GM21529 (cell line): ENCODE measurements around the gene SMARCD2.

ENCODE experiments used
- ATAC-seq: cut with Tn5 transposase; IDR thresholded peaks from one replicate; pipeline ENCODE4 v1.9.1; 2021; ENCODE audit not compliant: unreplicated experiment

SMARCD2 gene

DNA sequence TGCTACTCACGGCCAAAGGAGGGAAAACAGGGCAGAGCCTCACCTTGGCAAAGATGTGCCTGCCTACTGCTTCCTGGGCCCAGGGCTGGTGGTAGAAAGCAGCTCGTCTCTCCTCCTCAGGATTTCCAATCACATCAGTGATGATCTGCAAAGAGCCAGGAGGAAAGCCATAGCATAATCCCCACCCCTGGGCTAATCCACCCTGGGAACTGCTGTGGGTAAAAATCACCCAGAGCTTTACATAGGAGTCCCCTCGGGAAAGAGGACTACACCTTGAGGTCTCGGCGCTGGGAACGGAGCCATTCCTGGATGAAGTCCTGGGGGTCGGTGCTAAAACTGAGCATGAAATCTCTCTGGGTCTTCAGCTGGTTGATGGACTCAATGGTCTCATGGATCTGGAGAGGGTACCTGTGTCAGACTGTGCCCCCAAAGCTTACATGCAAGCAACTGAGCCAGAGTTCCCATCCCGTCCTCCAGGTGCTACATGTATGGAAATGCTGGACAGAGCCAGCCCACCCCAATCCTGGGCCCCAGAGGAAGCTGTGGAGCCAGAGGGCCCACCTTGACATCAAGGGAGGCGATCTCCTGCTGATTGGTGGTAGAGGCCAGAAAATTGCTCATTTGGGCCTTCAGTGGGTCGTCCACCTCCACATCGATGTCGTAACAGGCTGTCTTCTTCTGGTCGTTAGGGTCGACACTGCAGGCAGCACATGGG, 9.3 kb downstream of the SMARCD2 start:
- ATAC-seq, result no peak

DNA sequence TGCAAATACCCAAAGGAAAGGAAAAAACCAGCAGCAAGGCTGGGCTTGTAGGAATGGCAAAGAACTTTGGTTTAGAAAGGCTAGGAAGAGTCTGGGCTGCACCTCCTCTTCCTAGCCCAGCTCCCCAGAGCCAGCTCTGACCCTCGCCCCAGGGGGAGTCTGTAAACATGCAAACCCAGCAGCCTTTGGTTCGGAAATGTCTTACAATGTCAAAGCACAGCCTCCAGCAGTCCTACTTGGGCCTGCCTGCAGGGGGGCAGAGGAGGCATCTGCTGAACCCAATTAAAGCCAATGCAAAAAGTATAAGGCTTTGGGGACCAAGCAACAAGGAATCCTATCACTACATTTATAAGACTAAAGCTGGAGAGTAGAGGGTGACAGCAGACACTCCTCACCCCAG, 10.0 kb downstream of the SMARCD2 start:
- no peak for ATAC-seq

DNA sequence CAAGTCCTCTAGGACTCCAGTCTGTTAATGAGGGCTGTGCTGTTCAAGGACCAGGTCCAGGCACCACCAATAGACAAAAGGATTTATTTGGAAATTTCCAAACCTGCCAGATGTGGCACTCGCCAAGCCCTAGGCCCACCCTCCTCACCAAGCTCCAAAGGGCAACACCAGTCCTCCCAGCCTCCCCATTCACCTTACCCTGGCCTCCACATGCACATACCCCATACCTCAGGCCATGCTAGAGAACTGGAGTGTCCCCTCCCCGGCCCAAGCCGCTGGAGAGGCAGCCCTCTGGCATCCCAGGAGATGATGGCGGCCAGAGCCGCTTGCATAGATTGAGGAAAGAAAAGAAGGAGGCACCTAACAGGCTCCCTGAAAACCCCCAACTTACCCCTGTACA, 10.5 kb downstream of the SMARCD2 start:
- ATAC-seq, result no peak

DNA sequence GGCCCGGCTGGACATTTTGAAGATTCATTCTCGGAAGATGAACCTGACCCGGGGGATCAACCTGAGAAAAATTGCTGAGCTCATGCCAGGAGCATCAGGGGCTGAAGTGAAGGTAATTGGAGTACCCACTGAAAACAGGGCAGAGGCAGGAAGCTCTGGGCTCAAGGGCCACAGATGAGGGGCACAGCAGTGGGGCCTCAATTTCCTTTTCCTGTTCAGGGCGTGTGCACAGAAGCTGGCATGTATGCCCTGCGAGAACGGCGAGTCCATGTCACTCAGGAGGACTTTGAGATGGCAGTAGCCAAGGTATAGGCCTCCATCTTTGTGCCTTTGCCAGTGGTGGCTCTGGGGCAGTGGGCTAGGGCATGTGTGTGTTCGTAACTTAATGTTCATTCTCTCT, 11.0 kb downstream of the SMARCD2 start:
- ATAC-seq, result no peak

DNA sequence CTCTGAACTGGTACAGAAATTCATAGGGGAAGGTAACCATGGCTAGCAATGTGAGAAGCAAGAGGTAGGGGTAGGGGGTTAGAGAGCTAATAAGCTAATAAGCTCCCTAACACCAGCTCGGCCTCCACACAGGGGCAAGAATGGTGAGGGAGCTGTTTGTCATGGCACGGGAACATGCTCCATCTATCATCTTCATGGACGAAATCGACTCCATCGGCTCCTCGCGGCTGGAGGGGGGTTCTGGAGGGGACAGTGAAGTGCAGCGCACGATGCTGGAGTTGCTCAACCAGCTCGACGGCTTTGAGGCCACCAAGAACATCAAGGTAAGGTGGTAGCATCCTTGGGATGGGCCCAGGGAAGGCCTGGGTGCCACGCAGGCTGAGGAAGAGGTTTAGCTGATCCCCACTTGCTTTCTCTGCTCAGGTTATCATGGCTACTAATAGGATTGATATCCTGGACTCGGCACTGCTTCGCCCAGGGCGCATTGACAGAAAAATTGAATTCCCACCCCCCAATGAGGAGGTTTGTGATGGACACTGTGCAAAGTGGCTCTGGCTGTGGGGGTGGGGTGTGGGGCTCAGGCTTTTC, 11.5 kb downstream of the SMARCD2 start:
- no peak for ATAC-seq

DNA sequence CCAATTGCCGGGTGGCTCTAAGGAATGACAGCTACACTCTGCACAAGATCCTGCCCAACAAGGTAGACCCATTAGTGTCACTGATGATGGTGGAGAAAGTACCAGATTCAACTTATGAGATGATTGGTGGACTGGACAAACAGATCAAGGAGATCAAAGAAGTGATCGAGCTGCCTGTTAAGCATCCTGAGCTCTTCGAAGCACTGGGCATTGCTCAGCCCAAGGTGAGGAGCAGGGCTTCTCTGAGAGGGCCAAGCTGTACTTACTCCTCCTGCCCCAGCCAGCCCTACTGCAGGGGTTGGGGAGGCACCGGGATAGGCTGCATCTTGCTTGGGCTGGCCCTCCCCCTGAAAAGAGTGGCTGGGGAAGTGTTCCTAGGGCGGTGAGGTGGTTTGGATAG, 12.2 kb downstream of the SMARCD2 start:
- no peak for ATAC-seq

DNA sequence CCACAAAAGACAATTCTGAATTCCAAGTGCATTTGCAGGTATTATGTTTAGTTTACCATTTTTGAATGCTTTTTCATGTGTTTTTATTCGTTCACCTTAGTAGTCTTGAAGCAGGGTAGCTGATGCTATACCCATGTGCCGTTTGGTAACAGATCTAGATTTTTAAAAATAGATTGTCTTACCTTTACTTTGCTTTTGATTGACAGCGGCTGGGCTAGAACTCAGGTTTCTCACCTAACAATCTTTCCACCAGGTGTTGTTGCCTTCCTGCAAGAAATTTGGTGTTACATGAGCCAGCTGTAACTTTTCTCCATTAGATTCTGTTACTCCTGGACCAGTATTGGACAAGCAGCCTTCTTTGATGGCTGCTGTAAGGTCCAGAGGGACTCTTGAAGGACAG, 13.5 kb downstream of the SMARCD2 start:
- no peak for ATAC-seq

DNA sequence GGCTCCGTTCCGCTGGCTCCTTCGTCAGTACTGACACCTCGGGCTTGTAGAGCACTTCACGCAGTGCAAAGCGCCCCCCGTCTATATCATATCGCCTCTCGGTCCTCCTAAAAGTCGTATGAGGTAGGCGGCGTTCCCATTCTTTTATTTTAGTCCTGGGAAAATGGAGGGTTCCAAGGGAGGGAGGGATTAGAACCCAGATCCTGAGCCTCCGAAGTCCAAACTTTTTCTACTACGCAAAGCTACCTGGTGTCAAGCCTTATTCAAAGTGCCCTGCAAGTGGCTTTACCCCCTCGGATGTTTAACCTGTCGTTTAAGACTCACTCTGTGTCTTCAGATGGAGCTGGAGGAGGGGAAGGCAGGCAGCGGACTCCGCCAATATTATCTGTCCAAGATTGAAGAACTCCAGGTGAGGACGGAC, 14.7 kb downstream of the SMARCD2 start:
- ATAC-seq, result no peak

DNA sequence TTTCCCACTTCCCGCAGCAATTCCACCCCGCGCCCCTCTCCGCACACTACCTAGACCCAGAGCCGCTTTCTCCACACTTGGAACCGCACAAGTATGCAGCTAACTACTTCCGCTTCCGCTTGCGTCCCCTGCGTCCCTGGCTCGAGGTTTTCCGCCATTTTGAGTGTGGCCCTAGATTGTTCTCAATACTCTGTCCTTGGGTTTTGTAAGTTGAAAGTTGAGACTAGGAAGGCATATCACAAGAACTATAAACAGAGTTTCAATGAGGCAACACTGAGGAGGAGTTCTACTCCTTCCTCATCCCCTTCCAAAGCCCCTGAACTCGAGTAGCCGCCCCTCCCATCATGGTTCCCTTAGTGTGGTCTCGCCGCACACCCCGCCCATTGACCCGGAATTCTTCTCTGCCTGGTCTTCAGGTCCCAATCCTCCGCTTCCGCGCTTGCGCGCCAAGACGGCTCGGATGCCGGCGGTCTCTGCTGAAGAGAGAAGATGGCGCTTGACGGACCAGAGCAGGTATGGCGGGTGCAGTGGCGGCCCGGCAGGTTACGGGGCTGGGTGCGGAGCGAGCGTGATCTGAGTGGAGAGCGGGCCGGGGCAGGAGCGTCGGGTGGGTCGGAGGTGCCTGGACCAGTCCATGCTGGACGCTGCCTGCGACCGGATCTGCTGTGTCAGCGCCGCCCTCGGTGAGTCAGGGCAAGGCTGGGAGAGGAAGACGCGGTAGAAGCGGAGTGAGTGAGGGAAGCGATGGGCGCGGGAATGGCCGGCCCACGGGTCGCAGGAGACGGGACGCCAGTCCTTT, 15.3 kb downstream of the SMARCD2 start, which contains the start of the genes FTSJ3 and PSMC5:
Gene FTSJ3, minus strand, starts transcription at position 662 of the 799 bp plus-strand sequence. CDS start 761 bp downstream, outside the sequence.
Gene PSMC5, plus strand, starts transcription at position 430 of the 799 bp plus-strand sequence. Its CDS starts 60 bp downstream, at position 490.
- peak; percentile 90 for ATAC-seq

DNA sequence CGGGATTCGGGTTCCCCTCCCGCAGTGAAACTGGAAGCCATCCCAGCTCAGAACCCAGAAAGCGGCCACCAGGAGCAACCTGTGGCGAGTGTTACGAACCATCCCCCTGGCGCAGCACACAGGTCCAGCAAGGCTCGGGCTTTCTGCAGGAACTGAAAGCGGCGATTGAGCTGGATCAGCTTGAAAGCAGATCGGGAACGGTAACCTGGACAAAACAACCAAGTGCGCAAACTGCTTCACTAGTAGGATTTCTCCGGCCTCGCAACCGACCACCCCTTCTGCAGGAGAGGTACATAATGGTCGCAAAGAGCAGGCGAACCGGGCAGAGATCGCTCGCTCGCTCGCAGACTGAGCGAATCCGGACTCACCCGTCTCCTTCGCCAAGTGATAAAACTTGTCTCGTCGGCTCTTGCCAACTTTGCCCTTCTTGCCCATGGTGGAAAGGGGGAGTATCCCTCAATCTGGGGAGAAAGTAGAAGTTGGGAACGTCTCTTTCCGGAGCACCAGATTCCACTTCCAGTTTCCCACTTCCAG, 15.9 kb downstream of the SMARCD2 start:
- ATAC-seq, result no peak

DNA sequence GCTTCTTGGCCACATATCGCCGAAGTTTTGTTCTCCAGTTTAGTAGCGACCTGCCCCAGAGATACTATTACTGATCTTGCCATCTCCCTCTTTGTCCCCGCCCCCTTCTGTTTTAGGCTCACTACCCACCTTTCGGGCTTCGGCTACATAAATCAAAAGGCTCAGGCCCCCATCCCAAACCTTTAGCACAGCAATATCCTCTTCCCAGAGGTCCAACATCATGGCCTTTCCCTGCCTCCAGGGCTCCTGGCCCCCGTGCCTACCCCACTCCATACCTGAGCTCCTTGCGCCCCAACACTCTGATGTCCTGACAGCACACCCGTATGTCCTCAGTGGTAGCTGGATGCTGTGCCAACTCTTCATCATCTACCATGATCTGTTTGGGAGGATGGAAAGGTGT, 18.1 kb downstream of the SMARCD2 start:
- ATAC-seq, result no peak

DNA sequence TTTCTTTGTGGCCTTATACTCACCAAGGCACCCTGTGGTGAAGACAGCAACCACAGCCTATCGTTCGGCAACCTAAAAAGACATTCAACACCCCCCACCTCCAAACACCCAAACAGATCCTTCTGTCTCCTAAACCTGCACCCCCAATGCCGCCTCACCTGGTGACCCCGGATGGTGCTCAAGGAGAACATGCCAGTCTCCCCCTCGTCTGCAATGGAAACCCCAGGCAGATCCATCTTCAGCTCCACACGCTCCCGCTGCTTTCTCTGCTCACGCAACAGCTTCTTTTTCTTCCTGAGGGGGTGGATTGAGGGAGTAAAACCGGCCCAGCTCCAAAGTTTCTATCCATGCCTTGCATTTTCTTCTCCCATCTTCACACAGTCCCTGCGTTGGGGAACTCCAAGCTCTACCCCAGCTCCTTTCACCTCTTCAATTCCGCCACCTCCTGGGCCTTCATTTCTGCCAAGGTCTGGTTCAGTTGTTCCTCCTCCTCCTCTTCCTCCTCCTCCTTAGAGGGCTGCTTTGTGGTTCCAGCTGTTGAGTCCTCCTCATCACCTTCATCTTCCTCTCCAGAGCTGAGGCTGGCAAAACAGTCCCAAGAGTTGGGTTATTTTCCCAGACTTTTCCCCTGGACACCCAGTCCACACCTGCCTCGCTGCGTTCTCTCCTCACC, 18.7 kb downstream of the SMARCD2 start:
- ATAC-seq, result no peak

DNA sequence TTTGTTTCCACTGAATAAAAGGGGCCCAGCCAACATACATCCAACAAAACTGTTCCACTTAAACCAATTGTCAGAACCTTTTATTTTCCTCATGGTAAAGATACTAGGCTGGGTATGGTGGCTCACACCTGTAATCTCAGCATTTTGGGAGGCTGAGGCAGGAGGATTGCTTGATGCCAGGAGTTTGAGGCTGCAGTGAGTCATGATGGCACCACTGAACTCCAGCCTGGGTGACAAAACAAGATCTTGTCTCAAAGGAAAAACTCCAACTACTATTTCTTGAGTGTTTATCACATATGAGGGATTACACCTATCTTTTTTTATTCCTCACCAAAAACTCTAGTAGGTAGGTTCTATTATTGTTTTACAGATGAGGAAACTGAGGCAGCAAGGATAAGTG, 19.9 kb downstream of the SMARCD2 start:
- no peak for ATAC-seq

DNA sequence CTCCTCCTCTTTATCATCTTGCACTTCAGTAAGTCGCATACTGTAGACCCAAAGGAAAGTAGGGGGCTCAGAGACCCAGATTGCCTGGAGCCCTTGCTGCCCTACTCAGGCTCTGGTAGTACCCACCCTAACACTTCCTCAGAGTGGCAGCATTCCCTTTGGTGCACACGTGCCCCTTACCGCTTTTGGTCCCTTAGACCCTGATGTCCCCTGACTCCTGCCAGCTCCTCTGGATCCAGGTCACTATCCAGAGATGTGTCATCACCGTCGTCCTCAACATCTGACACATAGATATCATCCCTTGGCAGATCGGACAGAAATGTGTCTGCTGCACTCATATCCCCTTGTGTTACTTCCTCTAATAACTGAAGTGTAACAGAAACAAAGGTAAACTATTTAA, 20.7 kb downstream of the SMARCD2 start:
- ATAC-seq, result no peak

DNA sequence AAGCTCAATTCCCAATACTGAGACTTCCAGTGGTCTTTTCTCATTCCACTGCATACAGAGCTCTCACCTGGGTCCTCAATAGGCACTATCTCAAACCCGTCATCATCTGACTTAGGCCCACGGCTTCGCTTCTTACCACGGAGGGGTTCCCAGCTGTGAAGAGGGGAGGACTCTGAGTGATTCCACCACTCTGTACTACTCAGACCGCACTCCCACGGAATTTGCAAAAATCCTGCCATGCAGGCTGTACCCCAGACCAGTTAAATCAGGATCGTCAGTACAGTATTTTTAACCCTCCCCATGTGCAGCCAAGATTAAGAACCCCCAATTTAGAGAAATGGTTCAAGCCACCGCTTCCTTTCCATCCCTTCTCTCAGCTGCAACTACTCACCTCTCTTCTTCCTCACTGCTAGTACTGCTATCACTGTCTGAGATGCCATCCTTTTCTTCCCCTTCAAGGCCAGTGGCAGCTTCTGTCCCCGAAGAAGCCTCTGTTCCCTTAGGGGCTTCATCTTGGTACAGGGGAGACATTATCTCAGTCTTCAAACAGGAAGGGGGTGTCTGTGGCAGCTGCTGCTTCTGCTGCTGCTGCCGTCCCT, 21.4 kb downstream of the SMARCD2 start:
- ATAC-seq, result no peak

DNA sequence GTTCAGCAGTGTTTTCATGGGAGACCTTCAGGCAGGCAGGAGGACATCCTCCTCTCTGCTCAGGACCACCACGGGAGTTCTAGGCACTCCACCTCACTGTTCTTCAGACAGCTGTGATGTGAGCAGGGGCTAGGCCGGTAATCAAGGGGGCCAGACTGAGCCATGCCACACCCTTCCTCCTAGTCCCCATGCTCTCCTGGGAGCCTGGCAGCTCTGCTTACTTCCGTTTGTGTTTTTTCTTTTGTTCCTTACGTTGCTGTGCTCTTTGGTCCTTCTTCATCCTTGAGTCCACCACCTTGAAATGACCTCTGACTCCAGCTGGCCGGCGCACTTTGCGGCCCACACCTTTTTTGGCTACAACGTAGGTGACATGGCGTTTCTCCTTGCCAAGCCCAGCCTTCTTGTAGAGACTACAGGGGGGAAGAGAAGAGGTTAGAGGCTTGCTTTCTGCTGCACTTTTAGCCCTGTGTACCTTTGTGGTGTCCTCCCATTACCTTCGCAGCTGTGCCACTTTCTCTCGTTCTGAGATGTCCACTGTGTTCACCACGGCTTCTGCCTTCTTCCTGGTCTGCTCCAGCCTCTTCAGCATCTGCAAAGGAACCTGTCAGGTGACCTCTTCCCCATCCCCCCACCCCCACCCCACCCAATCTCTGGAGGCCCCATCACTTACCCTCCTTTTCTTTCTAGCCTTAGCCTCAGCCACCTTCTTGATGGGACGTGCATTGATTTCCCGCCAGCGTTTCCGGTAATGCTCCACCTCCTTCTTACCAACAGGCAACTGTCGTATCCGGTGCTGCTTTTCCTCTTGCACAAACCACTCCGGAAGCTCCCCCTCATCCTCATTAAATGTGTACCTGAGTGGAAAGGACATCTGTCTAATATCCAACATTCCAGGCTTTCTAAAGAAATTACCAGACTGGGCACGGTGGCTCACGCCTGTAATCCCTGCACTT, 22.6 kb downstream of the SMARCD2 start:
- ATAC-seq, result no peak

DNA sequence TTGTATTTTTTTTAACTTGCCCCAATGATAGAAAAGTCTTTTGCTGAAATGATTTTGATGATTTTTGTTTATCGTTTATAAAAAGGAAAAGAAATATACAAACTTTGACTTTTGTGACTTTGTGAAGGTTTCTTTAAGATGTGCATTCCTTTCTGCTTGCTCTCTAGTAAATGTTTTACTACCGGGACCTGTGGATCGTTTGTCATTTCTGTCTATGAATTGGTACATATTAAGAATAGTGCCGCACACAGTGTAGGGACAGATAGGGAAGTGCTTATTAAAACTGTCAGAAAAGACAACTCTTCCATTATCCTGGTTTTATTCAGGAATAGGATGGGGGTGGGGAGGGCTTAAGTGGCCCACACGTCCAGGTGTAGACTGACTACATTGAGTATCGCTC, 23.4 kb downstream of the SMARCD2 start:
- ATAC-seq, result no peak

DNA sequence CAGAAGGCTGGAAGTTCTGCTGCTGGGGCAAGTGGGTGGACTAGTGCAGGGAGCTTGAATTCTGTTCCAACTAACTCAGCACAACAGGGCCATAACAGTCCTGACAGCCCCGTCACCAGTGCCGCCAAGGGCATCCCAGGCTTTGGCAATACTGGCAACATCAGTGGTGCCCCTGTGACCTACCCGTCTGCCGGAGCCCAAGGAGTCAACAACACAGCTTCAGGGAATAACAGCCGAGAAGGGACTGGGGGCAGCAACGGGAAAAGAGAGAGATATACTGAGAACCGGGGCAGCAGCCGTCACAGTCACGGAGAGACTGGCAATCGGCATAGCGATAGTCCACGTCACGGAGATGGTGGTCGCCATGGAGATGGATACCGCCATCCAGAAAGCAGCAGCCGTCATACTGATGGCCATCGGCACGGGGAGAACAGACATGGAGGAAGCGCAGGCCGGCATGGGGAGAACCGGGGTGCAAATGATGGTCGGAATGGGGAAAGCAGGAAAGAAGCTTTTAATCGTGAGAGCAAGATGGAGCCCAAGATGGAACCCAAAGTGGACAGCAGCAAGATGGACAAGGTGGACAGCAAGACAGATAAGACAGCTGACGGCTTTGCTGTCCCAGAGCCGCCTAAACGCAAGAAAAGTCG, 24.6 kb downstream of the SMARCD2 start:
- ATAC-seq, result no peak

DNA sequence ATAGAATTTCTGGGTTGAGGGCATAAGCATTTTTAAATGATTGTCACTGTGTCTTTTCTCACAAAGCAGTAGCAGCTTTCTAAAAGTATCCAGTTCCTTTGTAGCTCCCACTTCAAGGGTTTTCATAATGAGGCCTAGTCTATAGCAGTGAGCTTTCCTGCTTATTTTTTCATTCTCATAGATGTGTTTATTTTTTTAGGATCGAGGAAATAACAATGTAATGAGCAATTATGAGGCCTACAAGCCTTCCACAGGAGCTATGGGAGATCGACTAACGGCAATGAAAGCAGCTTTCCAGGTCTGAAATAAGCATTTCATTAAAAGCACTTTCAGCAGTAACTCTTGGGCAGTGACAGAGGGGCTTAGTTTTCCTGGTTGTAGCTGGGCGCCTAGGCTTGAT, 25.8 kb downstream of the SMARCD2 start:
- no peak for ATAC-seq
